ENCODE data around the gene RNF157. TPM values are rescaled to one million over a fixed set of nuclear protein-coding genes. Genes with fewer than 3 reads are reported as not detected.

The RNF157 gene
- total and polyA plus RNA-seq, 2 of the 13 experiments (the other 11 are each of a cell fraction or from before 2014, with no cell fraction given): 0.44 to 1.5 TPM

GRCh38 chr17:76138234-76138895 lies 101.9 kb downstream of the RNF157 start (continued):
- TF ChIP-seq, protein P1, sequence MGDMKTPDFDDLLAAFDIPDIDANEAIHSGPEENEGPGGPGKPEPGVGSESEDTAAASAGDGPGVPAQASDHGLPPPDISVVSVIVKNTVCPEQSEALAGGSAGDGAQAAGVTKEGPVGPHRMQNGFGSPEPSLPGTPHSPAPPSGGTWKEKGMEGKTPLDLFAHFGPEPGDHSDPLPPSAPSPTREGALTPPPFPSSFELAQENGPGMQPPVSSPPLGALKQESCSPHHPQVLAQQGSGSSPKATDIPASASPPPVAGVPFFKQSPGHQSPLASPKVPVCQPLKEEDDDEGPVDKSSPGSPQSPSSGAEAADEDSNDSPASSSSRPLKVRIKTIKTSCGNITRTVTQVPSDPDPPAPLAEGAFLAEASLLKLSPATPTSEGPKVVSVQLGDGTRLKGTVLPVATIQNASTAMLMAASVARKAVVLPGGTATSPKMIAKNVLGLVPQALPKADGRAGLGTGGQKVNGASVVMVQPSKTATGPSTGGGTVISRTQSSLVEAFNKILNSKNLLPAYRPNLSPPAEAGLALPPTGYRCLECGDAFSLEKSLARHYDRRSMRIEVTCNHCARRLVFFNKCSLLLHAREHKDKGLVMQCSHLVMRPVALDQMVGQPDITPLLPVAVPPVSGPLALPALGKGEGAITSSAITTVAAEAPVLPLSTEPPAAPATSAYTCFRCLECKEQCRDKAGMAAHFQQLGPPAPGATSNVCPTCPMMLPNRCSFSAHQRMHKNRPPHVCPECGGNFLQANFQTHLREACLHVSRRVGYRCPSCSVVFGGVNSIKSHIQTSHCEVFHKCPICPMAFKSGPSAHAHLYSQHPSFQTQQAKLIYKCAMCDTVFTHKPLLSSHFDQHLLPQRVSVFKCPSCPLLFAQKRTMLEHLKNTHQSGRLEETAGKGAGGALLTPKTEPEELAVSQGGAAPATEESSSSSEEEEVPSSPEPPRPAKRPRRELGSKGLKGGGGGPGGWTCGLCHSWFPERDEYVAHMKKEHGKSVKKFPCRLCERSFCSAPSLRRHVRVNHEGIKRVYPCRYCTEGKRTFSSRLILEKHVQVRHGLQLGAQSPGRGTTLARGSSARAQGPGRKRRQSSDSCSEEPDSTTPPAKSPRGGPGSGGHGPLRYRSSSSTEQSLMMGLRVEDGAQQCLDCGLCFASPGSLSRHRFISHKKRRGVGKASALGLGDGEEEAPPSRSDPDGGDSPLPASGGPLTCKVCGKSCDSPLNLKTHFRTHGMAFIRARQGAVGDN (CRISPR knock-in tag; IDR thresholded peaks at IDR 0.05): peak; percentile 94
- TF ChIP-seq E2F5 (CRISPR knock-in tag; conservative IDR thresholded peaks at IDR 0.05) (0 out of 2 replicates have a peak, but pooled peaks have one; percentile 16), MYC (CRISPR knock-in tag; IDR thresholded peaks at IDR 0.05; ENCODE audit: borderline replicate concordance) (peak; percentile 56; the same call in 1 of the 2 replicates), XRCC5 (optimal IDR thresholded peaks at IDR 0.05; ENCODE audit: low read length) (peak; percentile 97), NFYB (CRISPR knock-in tag; IDR thresholded peaks at IDR 0.05) (no peak; the same call in 1 of the 2 replicates), ZNF644 (CRISPR knock-in tag; IDR thresholded peaks at IDR 0.05; ENCODE audit: low read depth) (no peak; the same call in 1 of the 2 replicates), CERS6 (CRISPR knock-in tag; IDR thresholded peaks at IDR 0.05) (no peak), NFE2L1 (CRISPR knock-in tag; IDR thresholded peaks at IDR 0.05; ENCODE audit: borderline replicate concordance) (no peak), FOSL2 (CRISPR knock-in tag; IDR thresholded peaks at IDR 0.05) (peak; percentile 72), ELF1 (CRISPR knock-in tag; IDR thresholded peaks at IDR 0.05) (peak; percentile 47), ZNF143 (CRISPR knock-in tag; IDR thresholded peaks at IDR 0.05) (no peak), USF2 (IDR thresholded peaks at IDR 0.05; ENCODE audit: low read depth, low read length) (no peak), USF2 (CRISPR knock-in tag; IDR thresholded peaks at IDR 0.05; ENCODE audit: borderline replicate concordance) (peak; percentile 25; the same call in 1 of the 2 replicates), THAP11 (CRISPR knock-in tag; IDR thresholded peaks at IDR 0.05) (peak; percentile 70; the same call in 1 of the 2 replicates)
- TF ChIP-seq, protein P2, sequence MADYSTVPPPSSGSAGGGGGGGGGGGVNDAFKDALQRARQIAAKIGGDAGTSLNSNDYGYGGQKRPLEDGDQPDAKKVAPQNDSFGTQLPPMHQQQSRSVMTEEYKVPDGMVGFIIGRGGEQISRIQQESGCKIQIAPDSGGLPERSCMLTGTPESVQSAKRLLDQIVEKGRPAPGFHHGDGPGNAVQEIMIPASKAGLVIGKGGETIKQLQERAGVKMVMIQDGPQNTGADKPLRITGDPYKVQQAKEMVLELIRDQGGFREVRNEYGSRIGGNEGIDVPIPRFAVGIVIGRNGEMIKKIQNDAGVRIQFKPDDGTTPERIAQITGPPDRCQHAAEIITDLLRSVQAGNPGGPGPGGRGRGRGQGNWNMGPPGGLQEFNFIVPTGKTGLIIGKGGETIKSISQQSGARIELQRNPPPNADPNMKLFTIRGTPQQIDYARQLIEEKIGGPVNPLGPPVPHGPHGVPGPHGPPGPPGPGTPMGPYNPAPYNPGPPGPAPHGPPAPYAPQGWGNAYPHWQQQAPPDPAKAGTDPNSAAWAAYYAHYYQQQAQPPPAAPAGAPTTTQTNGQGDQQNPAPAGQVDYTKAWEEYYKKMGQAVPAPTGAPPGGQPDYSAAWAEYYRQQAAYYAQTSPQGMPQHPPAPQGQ (CRISPR knock-in tag; IDR thresholded peaks at IDR 0.05; ENCODE audit: borderline replicate concordance): no peak
- TF ChIP-seq, protein P3, sequence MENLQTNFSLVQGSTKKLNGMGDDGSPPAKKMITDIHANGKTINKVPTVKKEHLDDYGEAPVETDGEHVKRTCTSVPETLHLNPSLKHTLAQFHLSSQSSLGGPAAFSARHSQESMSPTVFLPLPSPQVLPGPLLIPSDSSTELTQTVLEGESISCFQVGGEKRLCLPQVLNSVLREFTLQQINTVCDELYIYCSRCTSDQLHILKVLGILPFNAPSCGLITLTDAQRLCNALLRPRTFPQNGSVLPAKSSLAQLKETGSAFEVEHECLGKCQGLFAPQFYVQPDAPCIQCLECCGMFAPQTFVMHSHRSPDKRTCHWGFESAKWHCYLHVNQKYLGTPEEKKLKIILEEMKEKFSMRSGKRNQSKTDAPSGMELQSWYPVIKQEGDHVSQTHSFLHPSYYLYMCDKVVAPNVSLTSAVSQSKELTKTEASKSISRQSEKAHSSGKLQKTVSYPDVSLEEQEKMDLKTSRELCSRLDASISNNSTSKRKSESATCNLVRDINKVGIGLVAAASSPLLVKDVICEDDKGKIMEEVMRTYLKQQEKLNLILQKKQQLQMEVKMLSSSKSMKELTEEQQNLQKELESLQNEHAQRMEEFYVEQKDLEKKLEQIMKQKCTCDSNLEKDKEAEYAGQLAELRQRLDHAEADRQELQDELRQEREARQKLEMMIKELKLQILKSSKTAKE (CRISPR knock-in tag; IDR thresholded peaks at IDR 0.05; ENCODE audit: borderline replicate concordance): peak; percentile 55; the same call in 1 of the 2 replicates
